GM19455 (cell line): Measurements from ENCODE around the gene LDB3.

Experiments
- ATAC-seq: cut with Tn5 transposase; IDR thresholded peaks from one replicate; pipeline ENCODE4 v1.9.1; 2021; ENCODE audit not compliant: unreplicated experiment

LDB3 gene

GRCh38 chr10:86663576-86664339 lies 4.6 kb upstream of the LDB3 start:
- ATAC-seq: no peak

GRCh38 chr10:86664341-86665217 lies 3.7 kb upstream of the LDB3 start:
- ATAC-seq: no peak

- ATAC-seq: no peak
Observed at GRCh38 chr10:86665218-86665607, 3.1 kb upstream of the LDB3 start.

GRCh38 chr10:86665868-86666267 lies 2.4 kb upstream of the LDB3 start:
- no peak for ATAC-seq

- ATAC-seq: no peak
Observed at GRCh38 chr10:86666538-86666937, 1.8 kb upstream of the LDB3 start.

GRCh38 chr10:86667421-86668181 lies 710 bp upstream of the LDB3 start:
- ATAC-seq: no peak

DNA sequence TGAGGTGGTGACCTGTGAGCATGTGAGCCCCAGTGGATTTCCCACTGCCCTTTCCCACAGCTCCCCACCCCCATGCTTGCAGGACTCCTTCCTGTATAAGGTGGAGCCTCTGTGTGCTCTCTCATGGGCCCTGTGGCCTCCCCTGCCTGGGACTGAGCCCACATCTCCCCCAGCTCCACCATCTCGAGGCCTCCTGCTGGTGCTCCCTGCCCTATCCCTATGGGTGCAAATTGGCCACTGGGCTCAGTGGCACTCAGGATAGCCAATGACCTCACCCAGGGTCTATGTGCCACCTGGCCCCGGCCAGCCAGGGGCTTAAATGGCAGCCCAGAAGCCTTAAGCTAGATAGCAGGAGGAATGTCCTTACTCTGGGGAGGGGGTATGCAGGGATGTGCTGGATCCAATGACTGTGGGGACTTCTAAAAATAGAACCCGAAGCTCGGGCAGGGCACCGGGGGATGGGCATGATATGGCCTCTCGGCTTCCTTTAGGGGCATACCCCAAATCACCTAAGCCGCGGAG lies 2.0 kb downstream of the LDB3 start:
- ATAC-seq: no peak

GRCh38 chr10:86670876-86671275 lies 2.6 kb downstream of the LDB3 start:
- ATAC-seq: no peak

DNA sequence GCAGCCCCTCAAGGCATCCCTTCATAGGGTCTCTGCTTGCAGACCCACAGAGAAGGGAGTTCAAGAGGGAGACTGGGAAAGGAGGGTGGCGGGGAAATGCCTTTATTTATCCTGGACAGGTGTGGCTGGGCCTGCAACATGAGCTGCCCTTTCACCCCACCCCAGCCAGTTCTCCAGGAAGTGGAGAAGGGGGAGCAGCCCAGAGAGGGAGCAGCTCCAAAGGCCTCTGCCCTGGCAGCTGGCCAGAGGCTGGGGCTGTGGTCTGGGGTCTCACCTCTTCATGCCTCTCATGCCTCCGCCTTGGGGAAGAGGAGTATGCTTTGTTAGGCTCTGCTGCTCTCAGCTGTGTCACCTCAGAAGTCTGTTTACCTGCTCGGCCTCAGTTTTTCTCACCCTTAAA lies 3.1 kb downstream of the LDB3 start:
- ATAC-seq: no peak

GRCh38 chr10:86671985-86672710 lies 3.8 kb downstream of the LDB3 start:
- ATAC-seq: no peak

DNA sequence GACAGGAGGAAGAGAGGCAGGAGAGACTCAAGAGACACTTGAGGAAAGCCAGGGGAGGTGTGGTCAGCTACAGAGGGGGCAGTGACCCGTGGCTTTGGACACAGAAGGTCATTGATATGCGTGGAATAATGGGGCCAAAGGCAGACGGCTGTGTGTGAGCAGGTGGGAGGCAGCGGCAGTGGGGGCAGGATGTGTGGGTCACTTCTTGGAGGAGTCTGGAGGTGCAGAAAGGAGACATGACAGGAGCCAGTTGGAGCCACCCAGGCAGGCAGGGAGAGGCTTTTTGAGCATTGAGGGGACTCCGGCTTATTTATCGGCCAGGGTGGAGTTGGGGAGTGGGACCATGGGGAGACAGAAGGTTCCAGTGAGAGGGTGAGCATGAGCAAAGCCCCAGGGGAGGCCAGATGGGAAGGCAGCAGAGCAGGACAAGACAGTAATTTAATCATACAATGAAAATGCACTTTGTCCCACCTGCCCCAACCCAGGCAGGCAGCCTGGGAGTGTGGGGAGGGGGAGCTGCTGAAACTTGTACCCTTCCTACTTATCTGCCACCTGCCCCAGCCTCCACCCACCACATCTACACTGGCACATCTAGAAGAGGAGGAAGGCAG lies 5.0 kb downstream of the LDB3 start:
- no peak for ATAC-seq

GRCh38 chr10:86673827-86674581 lies 5.7 kb downstream of the LDB3 start:
- no peak for ATAC-seq

DNA sequence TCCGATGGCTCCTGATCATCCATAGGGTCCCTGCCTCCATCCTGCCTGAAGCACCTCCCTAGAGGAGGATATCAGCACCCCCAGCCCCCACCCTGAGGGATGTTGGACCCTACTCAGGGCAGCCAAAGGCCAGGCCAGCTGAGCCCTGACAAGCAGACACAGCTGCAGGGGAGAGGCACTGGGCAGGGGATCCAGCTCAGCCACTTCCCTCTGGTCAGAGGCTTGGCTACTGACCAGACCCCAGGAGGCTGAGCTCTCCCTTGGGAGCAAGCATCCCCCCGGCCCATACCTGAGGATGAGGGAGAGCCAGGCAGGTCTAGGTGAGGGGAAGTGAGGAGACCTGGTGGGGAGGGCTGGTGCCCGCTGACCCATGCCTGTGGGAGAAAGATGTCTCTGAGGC lies 6.6 kb downstream of the LDB3 start:
- ATAC-seq: no peak

GRCh38 chr10:86677374-86677773 lies 9.1 kb downstream of the LDB3 start:
- ATAC-seq: no peak

DNA sequence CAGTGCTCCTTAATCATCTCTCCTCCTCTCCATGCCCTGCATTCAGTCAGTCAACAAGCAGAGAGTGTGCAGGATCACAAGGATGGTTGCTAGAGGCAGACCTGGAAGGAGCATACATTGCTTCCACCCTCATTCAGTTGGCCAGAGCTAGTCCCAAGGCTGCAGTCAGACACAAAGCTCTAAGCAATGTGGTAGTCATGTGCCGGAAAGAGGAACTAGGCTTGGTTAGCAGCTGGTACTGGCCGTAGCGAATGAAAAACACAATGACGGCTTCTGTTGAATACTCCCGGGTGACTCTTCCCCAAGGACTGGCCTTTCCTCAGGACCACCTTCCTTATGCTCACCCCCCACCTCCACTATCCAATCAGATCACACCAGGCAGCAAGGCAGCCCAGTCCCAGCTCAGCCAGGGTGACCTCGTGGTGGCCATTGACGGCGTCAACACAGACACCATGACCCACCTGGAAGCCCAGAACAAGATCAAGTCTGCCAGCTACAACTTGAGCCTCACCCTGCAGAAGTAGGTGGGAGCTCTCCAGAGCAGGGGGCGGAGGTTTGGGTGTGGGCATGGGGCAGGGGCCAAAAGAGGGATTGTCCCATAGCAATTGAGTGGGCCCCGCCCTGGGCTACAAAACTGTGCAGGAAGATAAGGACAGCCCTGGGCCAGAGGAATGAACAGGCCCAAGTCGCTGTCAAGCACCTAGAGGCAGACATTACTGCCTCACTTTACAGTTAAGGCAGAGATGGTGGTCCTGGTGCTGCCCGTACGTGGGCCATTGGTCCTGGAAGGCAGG lies 10.9 kb downstream of the LDB3 start:
- no peak for ATAC-seq

DNA sequence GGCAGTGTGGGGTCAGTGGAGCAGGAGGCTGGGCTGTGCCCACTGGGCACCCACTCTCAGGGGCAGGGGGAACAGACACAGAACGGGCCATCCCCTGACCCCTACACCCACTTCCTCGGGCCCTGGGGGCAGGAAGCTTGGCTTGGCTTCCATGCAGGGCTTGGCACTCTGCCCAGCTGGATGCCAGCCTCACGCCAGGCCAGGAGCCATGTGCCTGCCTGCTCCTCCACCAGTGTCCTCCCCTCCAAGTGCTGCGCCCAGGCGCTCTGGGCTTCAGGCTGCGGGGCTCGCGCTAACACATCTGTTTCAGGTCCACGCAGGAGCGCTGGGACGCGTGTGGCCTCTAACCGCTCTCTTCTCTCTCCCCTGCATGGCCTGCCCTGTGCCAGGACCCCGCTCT lies 12.7 kb downstream of the LDB3 start:
- ATAC-seq: no peak

DNA sequence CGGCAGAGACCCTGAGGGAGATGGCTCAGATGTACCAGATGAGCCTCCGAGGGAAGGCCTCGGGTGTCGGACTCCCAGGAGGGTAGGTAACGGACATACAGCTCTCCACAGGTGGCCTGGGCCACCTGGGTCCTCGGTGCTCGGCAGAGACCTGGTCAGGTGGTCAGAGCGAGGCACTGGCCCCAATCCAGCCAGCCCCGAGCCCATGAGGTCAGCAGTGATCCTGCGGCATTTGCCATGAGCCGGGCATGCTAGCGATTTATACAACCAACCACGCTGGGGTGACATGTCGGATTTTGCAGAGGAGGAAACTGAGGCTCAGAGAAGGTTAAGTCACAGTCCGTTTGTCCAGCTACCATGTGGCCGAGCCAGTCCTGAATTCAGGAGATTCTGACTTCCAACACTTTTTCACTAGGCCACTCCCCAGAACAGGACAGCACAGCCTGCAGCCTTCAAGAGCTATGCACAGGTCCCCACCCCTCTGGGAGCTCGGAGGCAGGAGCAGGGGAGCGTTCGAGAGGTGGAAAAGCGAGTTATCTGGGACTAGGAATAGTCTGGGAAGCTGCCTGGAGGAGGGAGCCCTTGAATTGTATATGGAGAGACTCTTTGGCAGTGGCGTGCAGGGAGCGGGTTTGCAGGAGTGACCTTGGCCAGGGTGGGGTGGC lies 13.5 kb downstream of the LDB3 start:
- ATAC-seq: no peak

GRCh38 chr10:86682675-86683074 lies 14.4 kb downstream of the LDB3 start:
- ATAC-seq: no peak
